A549 (cell line): ENCODE results near the gene CCNQ. TPM values are rescaled to one million over a fixed set of nuclear protein-coding genes. Genes with fewer than 3 reads are reported as not detected.

Experiments
- ATAC-seq, 2 experiments: fragments of 200-7000 bp in 1 of 2; fragments of >200 bp in 1 of 2; cut with Nextera tagmentation in 1 of 2; cut with Tn5 transposase in 1 of 2; 3 replicates each; pipeline versions ENCODE4 v1.8.0 to v1.9.1; 2018 to 2020; ENCODE audit warnings: mild to moderate bottlenecking in 1 of 2, moderate library complexity in 1 of 2
- CTCF ChIA-PET: fragments of 300-600 bp; sonication (Branson Sonifier 250); formaldehyde crosslinking; extraction: SDS; loops from one replicate; lab custom pipeline; 2021; ENCODE audit warnings: antibody characterized with exemption, inconsistent platforms; lab: Yijun Ruan, JAX
- POLR2A ChIA-PET: fragments of 350-600 bp; formaldehyde crosslinking; extraction: SDS; loops from one replicate; lab custom pipeline; 2021; ENCODE audit warnings: antibody characterized with exemption, inconsistent platforms; lab: Yijun Ruan, JAX
- DNase-seq, 2 experiments: peaks; one replicate each; pipeline versions ENCODE4 v3.0.0 to v3.0.0-alpha.2; 2011 to 2016; ENCODE audit warnings: low read depth in 1 of 2, low spot score in 1 of 2
- FAIRE-seq: peaks from 2 replicates; lab custom pipeline; 2011; peaks lifted over from hg19 to GRCh38; lab: Jason Lieb, UNC
- H3K27ac ChIP-seq, 2 experiments: fragments of >200 bp; sonication (Bioruptor Twin); formaldehyde crosslinking; 3 replicates each; pipeline ENCODE4 v1.5.1; 2016 to 2017
- H3K4me1 ChIP-seq: fragments of >200 bp; sonication (Bioruptor Twin); formaldehyde crosslinking; 3 replicates; pipeline ENCODE4 v1.6.1; 2016
- H3K4me2 ChIP-seq: fragments of >200 bp; sonication (Bioruptor Twin); formaldehyde crosslinking; 3 replicates; pipeline ENCODE4 v1.6.1; 2016
- H3K4me3 ChIP-seq: fragments of >200 bp; sonication (Bioruptor Twin); formaldehyde crosslinking; 3 replicates; pipeline ENCODE4 v1.5.1; 2016
- H3K9me3 ChIP-seq: fragments of >200 bp; sonication (Bioruptor Twin); formaldehyde crosslinking; 3 replicates; pipeline ENCODE4 v1.6.1; 2016
- CBX2 ChIP-seq: fragments of 200-600 bp; sonication (generic); IDR thresholded peaks from 2 replicates; pipeline ENCODE4 v1.6.1; 2016; ENCODE audit warnings: low read depth, mild to moderate bottlenecking, borderline replicate concordance
- HDAC2 ChIP-seq: fragments of 200-600 bp; sonication (generic); IDR thresholded peaks from 2 replicates; pipeline ENCODE4 v1.6.1; 2016
- HOXB13 ChIP-seq: fragments of 250-450 bp; sonication (Bioruptor Pico); IDR thresholded peaks from 2 replicates; pipeline ENCODE4 v1.5.0; 2020; ENCODE audit warnings: low read depth, mild to moderate bottlenecking, moderate library complexity
- MYC ChIP-seq: IDR thresholded peaks from 2 replicates; pipeline ENCODE4 v1.6.1; 2012; ENCODE audit warnings: mild to moderate bottlenecking, inconsistent platforms, low read length, improper control_type of control experiment, borderline replicate concordance
- NR3C1 ChIP-seq: fragments of >200 bp; sonication (Bioruptor Twin); formaldehyde crosslinking; IDR thresholded peaks from 3 replicates; pipeline ENCODE4 v1.6.1; 2017
- PBX3 ChIP-seq: IDR thresholded peaks from 2 replicates; pipeline ENCODE4 v1.6.1; 2012
- RCOR1 ChIP-seq: fragments of 150-350 bp; IDR thresholded peaks from 2 replicates; pipeline ENCODE4 v1.6.1; 2014; ENCODE audit warnings: antibody characterized with exemption, low read length, low read depth
- REST ChIP-seq: fragments of 200-600 bp; sonication (generic); IDR thresholded peaks from 2 replicates; pipeline ENCODE4 v1.6.1; 2016; ENCODE audit warnings: antibody characterized with exemption, mild to moderate bottlenecking, moderate library complexity
- RFX5 ChIP-seq: fragments of 450-650 bp; IDR thresholded peaks from 2 replicates; pipeline ENCODE4 v1.7.1; 2014; ENCODE audit warnings: antibody characterized with exemption, mild to moderate bottlenecking, moderate library complexity
- TFCP2L1 ChIP-seq: fragments of 250-450 bp; sonication (Bioruptor Pico); IDR thresholded peaks from 2 replicates; pipeline ENCODE4 v1.5.0; 2021; ENCODE audit warnings: mild to moderate bottlenecking
- TP53 ChIP-seq: fragments of 250-450 bp; sonication (Bioruptor Pico); IDR thresholded peaks from 2 replicates; pipeline ENCODE4 v1.5.0; 2021; ENCODE audit warnings: mild to moderate bottlenecking, moderate library complexity
- ZNF302 ChIP-seq: fragments of 250-450 bp; sonication (Bioruptor Pico); IDR thresholded peaks from 2 replicates; pipeline ENCODE4 v1.9.0; 2021; ENCODE audit warnings: inconsistent platforms, mild to moderate bottlenecking, moderate library complexity
- WGBS: methylation state at CpG from one replicate; pipeline ENCODE4 v1.1.6; 2017; ENCODE audit errors: missing lambda C conversion rate; 5-methylcytosine and 5-hydroxymethylcytosine counted together
- polyA plus RNA-seq, 4 experiments: library from polyadenylated mRNA; depleted of rRNA in 3 of 4; stranded (reverse); fragments of >200 nt; fragmentation: RNase III in 1 of 4; extraction: RNeasy Plus Mini Kit Qiagen cat#74134 plus additional on column Dnase treatment in 1 of 4; gene quantifications; 2 replicates in 3 of 4; 3 replicates in 1 of 4; pipeline ENCODE4 v1.2.3, GENCODE V29; 2011 to 2017
- TF ChIP-seq, protein P1 (sequence below): fragments of >200 bp; sonication (Bioruptor Twin); formaldehyde crosslinking; IDR thresholded peaks from 3 replicates; pipeline ENCODE4 v1.5.1; 2016
- TF ChIP-seq, protein P2 (sequence below): IDR thresholded peaks from 2 replicates; pipeline ENCODE4 v1.6.1; 2012; ENCODE audit warnings: low read depth, borderline replicate concordance
- TF ChIP-seq, protein P3 (sequence below): fragments of 150-350 bp; IDR thresholded peaks from 2 replicates; pipeline ENCODE4 v1.6.1; 2014; ENCODE audit warnings: low read depth, mild to moderate bottlenecking, low read length

CCNQ gene
- polyA plus RNA-seq, 2 of the 4 experiments (the other 2 are of a cell fraction): 25.6 to 32.0 TPM

- FAIRE-seq (no peak), ATAC-seq (no peak), DNase-seq (no peak)
- TF ChIP-seq RFX5: no peak
- no peak for TF ChIP-seq HOXB13
- no peak for TF ChIP-seq TP53
- TF ChIP-seq HDAC2: no peak
- no peak for TF ChIP-seq NR3C1
- no peak for TF ChIP-seq PBX3
- no peak for TF ChIP-seq RCOR1
- TF ChIP-seq, protein P1, sequence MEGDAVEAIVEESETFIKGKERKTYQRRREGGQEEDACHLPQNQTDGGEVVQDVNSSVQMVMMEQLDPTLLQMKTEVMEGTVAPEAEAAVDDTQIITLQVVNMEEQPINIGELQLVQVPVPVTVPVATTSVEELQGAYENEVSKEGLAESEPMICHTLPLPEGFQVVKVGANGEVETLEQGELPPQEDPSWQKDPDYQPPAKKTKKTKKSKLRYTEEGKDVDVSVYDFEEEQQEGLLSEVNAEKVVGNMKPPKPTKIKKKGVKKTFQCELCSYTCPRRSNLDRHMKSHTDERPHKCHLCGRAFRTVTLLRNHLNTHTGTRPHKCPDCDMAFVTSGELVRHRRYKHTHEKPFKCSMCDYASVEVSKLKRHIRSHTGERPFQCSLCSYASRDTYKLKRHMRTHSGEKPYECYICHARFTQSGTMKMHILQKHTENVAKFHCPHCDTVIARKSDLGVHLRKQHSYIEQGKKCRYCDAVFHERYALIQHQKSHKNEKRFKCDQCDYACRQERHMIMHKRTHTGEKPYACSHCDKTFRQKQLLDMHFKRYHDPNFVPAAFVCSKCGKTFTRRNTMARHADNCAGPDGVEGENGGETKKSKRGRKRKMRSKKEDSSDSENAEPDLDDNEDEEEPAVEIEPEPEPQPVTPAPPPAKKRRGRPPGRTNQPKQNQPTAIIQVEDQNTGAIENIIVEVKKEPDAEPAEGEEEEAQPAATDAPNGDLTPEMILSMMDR: no peak
- TF ChIP-seq, protein P2, sequence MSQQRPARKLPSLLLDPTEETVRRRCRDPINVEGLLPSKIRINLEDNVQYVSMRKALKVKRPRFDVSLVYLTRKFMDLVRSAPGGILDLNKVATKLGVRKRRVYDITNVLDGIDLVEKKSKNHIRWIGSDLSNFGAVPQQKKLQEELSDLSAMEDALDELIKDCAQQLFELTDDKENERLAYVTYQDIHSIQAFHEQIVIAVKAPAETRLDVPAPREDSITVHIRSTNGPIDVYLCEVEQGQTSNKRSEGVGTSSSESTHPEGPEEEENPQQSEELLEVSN: no peak
- TF ChIP-seq, protein P3, sequence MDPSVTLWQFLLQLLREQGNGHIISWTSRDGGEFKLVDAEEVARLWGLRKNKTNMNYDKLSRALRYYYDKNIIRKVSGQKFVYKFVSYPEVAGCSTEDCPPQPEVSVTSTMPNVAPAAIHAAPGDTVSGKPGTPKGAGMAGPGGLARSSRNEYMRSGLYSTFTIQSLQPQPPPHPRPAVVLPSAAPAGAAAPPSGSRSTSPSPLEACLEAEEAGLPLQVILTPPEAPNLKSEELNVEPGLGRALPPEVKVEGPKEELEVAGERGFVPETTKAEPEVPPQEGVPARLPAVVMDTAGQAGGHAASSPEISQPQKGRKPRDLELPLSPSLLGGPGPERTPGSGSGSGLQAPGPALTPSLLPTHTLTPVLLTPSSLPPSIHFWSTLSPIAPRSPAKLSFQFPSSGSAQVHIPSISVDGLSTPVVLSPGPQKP: no peak
- no peak for TF ChIP-seq TFCP2L1 (CRISPR knock-in tag)
- TF ChIP-seq CBX2: no peak
- TF ChIP-seq REST: no peak
- CTCF ChIA-PET: interaction anchor here (0.5 to 10.1 kb wide), 2 partner anchors 11 to 42 kb away, joined by 3 to 43 read pairs; no protein-coding TSS in a partner anchor
- H3K4me1 ChIP-seq: peaks cover 14% of the 10 kb centered on the region
- H3K4me2 ChIP-seq: no peak overlapping the region
- WGBS: 43% methylated on average over 5 of the region's 5 CpGs
- POLR2A ChIA-PET: no interaction called here
- no peak overlapping the region for H3K4me3 ChIP-seq
- H3K27ac ChIP-seq: no peak overlapping the region
- no peaks in the 10 kb centered on the region for H3K9me3 ChIP-seq
Measured at GRCh38 chrX:153620576-153620975, 21.6 kb upstream of the CCNQ start.

DNA sequence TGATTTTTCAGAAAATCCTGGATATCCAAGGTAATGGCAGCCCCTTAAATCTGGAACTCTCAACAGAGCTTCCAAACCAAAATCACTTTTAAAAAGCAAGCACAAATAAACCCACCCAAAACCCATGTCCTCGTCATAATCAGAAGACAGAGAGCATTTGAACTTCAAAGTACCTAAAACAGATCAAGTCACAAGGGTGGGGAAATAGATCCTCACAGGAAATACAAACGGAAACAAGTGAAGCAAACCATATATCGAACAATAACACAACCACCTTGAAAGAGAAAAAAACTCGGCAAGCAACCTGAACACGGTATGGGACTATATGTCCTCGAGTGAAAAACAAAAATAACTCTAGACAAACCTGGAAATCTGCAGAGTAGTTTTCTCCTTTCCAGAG, 15.9 kb upstream of the CCNQ start:
- no peak for ATAC-seq
- Histone ChIP-seq H3K9me3 (no peaks in the 10 kb centered on the region), H3K4me2 (no peak overlapping the region), H3K4me3 (no peak overlapping the region), H3K27ac (no peak overlapping the region), H3K4me1 (peaks cover 6% of the 10 kb centered on the region; the same call in 2 of the 3 replicates)
- no peak for TF ChIP-seq ZNF302 (CRISPR knock-in tag)
- no peak for TF ChIP-seq MYC
- ChIA-PET CTCF (interaction anchor here (1.0 to 2.8 kb wide), 5 partner anchors 15 to 93 kb away, joined by 3 to 17 read pairs (median 6); no protein-coding TSS in a partner anchor), POLR2A (no interaction called here)
- no peak for DNase-seq
- WGBS: 16% methylated on average over 6 of the region's 6 CpGs
- no peak for FAIRE-seq
